ENCODE data around the gene ADCK1.
"Not testable (repeated sequence)": the region's sequence is repeated elsewhere in the genome, so short reads cannot be mapped to it uniquely, and the experiment has no call there.

Gene ADCK1

DNA sequence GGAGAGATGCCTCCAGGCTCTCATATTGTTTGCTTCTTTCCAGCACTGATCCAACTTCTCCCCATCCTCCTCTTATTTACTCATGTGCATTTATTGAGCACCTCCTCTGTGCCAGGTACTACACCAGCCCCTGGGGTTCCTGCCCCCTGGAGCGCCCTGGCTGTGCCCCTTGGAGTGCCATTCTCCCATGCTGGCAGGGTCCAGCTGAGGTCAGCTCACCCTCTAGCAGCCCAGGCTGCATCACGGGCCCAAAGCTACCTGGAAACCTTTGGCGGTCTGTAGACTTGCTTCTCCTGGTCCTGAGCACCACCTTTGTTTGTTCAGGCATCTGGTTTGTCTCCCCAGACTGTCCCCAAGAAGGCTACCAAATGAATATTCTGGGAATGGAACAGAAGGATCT, 67.0 kb downstream of the ADCK1 start:
- DNase-seq (ENCODE audit: low spot score), result no peak

DNA sequence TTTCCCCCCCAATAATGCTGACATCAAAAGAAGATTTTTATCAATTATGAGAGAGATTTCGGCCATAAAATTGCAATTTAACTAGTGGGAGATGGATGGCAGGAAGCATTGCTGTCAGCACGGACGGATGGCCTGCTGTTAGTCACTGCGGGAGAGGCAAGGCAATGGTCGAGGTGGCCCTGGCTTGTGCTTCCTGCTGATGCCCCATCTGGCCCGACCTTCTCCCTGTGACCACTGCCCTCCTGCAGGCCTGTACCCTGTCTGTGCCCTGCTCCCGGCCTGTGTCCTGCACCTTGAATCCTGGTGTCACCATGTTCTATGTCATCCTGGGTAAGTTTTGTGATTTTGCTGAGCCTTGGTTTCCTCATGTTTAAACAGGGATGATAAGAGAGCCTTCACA, 67.6 kb downstream of the ADCK1 start:
- DNase-seq (ENCODE audit: low spot score), result no peak

DNA sequence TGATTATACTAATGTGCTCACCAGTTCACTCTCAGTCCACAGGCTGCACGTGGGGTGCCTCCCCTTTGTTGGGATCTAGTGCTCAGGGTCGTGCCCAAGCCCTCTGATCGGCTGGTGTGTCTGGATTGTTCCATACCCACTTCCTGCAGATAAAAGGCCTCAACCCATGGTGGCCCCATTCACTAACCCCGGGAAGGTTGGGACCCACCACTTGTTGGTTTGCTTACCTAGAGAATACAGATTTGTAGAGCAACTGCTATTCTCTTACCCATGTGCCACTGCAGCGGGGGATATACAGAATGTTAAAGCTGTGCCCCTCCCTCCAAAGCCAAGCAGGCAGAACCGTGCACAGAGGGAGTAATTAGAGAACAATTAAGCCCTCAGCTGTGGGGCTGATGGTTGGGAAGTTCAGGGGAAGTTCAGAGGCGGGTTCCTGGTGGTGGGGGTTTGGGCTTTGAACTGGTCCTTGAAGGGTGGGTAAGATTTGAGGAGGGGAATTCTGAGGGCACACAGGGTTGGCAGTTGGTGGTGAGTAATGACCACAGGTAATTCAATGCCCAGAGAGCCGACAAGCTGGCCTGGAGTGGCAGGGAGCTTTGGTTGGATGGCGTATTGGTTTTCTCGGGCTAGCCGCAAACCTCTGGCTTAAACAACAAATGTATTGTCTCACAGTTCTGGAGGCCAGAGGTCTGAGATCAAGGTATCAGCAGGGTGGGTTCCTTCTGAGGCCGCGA, 68.8 kb downstream of the ADCK1 start:
- no peak for DNase-seq (ENCODE audit: low spot score)

- DNase-seq (ENCODE audit: low spot score), result no peak
Measured at GRCh38 chr14:77869340-77869739, 69.4 kb downstream of the ADCK1 start.

DNA sequence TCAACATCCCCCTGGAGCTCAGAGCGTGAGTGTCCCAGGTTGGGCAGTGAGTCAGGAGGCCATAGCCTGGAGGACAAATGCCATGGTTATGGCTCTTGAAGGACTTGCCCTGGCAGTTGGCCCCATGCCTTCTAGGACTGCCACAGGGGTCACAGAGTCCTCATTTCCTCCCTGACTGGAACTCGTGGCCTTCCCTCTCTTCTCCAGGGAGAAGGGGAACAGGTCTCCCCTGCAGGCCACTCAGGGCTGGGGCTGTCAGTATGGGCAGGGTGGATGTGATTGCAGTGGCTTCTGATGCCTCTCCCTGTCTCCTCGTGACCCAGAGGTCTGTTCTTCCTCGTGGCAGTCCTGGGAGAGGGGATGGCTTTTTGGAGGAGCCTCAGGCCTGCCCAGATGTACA, 70.7 kb downstream of the ADCK1 start:
- DNase-seq (ENCODE audit: low spot score), result no peak

- no peak for DNase-seq (ENCODE audit: low spot score)
Measured at GRCh38 chr14:77872152-77872551, 72.2 kb downstream of the ADCK1 start.

DNA sequence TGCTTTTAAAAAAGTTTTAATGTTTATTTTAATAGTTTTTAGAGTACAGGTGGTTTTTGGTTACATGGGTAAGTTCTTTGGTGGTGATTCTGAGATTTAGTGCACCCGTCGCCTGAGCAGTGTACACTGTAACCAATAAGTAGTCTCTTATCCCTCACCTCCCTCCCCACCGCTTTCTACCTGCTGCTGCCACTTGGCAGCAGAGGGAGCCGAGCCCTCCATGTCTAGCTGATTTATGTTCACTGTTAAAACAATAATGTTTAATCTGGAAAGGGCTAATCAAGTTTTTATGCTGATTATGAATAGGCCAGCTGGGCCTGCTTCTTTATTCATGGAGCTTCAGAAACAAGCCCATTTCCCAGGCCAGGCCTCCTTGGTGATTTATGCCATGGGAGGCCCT, 73.1 kb downstream of the ADCK1 start:
- no peak for DNase-seq (ENCODE audit: low spot score)

DNA sequence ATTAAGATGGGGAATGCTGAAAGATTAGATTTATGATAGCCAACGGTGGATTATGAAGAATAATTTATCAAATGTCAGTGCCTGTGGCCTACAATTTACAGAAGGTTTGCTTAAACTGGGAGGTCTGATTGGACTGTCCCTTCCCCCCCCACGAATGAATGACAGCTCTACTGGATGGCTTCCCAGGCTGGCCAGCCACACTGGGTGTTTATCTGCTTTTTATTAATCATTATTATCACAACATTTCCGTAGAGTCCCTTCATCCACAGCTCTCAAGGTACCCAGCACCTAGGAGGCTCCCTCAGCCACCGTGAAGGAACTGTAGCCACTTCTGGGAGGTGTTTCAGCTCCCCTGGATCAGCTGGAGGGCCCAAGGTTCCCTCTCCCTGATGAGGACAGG, 78.9 kb downstream of the ADCK1 start:
- DNase-seq (ENCODE audit: low spot score), result no peak

- DNase-seq (ENCODE audit: low spot score), result no peak
Measured at GRCh38 chr14:77880056-77880455, 80.1 kb downstream of the ADCK1 start.

DNA sequence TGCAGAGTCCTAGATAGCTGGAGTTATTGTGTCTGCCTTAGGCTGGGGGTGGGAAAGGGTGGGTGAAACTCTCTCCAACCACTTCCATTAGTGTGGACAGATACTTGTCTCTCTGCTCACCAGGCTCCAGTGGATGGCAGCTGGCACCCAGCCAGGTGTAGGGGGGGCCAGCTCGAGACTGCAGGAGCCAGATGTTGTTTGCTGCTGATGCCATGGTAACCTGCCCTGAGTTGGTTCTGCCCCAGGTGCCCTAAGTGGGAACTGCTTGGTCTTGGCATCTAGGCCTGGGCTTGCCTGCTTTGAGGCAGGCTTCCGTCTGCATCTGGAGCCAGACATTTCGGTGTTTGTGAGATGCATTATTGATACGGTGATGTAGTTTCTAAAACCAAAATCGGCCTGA, 82.2 kb downstream of the ADCK1 start:
- no peak for DNase-seq (ENCODE audit: low spot score)

GRCh38 chr14:77882636-77883035, 82.7 kb downstream of the ADCK1 start:
- no peak for DNase-seq (ENCODE audit: low spot score)

- DNase-seq (ENCODE audit: low spot score), result no peak
Measured at GRCh38 chr14:77883131-77883846, 83.4 kb downstream of the ADCK1 start.

DNA sequence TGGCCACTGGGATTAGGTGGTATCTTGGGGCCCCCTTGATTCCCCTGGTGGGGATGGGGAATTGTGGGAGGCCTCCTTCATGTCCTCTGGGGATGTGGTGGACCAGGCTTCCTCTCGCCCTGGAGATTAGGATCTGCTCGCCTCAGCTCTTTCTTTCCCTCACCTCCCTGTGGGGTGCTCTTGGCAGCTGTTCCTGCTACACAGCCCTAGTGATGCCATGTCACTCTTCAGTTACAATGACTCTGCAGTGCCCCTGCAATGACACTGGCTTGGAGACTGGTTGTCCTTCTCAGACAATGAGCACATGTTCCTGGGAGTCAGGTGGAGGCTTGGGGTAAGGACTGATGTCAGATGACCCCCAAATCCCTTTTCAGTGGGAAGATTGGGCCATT, 83.9 kb downstream of the ADCK1 start:
- DNase-seq (ENCODE audit: low spot score), result no peak

- no peak for DNase-seq (ENCODE audit: low spot score)
Measured at GRCh38 chr14:77885367-77885766, 85.5 kb downstream of the ADCK1 start.

- DNase-seq (ENCODE audit: low spot score), result no peak
Measured at GRCh38 chr14:77886010-77886409, 86.1 kb downstream of the ADCK1 start.

DNA sequence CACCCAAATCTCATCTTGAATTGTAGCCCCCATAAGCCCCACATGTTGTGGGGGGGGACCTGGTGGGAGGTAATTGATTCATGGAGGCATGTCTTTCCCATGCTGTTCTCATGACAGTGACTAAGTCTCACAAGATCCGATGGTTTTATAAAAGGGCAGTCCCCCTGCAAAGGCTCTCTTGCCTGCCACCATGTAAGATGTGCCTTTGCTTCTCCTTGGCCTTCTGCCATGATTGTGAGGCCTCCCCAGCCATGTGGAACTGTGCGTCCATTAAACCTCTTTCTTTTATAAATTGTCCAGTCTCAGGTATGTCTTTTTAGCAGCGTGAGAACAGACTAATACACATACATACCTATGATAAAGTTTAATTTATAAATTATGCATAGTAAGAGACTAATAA, 89.0 kb downstream of the ADCK1 start:
- not testable (repeated sequence) for DNase-seq (ENCODE audit: low spot score)

DNA sequence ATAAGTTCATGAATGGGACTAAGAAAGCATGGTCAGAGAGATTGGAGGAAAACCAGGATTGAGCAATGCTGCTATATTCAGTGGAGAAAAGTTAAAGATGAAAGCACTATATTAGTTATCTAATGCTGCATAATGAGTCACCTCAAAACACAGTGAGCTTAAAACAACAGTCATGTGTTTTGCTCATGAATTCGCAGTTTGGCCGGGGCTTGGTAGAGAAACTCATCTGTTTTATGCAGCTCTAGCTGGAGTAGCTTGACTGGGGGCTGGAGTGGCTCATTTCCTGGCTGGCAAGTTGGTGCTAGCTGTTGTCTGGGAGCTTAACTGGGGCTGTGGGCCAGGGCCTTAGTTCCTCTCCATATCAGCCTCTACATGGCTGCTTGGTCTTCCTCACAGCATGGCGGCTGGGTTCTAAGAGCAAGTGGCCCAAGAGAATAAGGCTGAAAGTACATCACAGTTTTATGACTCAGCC, 90.1 kb downstream of the ADCK1 start:
- DNase-seq (ENCODE audit: low spot score), result no peak

GRCh38 chr14:77890873-77891272, 91.0 kb downstream of the ADCK1 start:
- DNase-seq (ENCODE audit: low spot score), result no peak

DNA sequence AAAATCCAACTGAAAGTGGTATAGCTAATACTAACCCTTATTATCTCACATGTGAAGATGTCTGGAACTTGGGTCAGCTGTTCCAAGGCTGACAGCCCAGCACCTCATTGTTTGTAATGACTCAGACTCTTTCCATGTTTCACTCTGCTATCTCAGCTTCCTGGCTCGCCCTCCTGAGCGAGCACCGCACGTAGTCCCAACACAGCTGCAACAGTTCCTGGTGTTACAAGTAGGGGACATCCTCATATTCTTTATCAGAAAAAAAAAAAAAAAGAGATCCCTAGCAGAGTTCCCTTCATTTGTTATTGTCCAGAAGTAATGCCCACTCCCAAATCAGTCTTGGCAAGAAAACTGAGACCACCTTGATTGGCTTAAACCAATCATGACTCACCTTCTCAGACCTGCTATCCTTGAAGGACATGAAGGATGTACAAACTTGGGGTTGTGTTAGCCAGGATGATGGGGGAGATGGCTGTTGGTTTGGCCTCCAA, 92.5 kb downstream of the ADCK1 start:
- DNase-seq (ENCODE audit: low spot score), result no peak

- no peak for DNase-seq (ENCODE audit: low spot score)
Measured at GRCh38 chr14:77892890-77893484, 93.1 kb downstream of the ADCK1 start.

- no peak for DNase-seq (ENCODE audit: low spot score)
Measured at GRCh38 chr14:77897374-77897773, 97.5 kb downstream of the ADCK1 start.

GRCh38 chr14:77902811-77903210, 102.9 kb downstream of the ADCK1 start:
- DNase-seq (ENCODE audit: low spot score), result no peak

DNA sequence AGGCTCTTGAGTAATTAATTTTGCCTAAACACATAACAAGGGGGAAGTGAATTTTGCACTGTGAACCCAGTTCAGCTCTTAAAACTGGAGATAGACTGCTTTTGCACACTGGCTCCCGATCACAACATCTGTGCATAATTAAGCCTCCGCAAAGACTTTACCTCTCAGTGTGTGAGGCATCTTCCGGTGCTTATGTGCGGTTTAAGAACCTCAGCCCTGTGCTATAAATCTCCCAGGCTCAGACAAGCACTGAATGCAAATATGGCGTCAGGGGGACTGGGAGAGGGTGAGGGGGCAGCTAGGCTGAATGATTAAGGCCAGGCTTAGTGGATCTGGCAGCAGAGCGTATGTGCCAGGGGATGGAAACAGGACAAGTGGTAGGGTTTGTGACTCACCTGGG, 103.3 kb downstream of the ADCK1 start:
- DNase-seq (ENCODE audit: low spot score), result no peak
